BLaER1 (cell line): ENCODE measurements around the gene GNG8.
"Not testable (repeated sequence)": the region's sequence is repeated elsewhere in the genome, so short reads cannot be mapped to it uniquely, and the experiment has no call there.

Experiments used
- H3K27ac ChIP-seq: shearing (Covaris generic); formaldehyde crosslinking; 2 replicates; pipeline ENCODE4 v1.8.1; 2022
- H3K27me3 ChIP-seq: shearing (Covaris generic); formaldehyde crosslinking; 2 replicates; pipeline ENCODE4 v1.8.1; 2022
- H3K36me3 ChIP-seq: shearing (Covaris generic); formaldehyde crosslinking; 2 replicates; pipeline ENCODE4 v1.8.1; 2022
- H3K4me1 ChIP-seq: shearing (Covaris generic); formaldehyde crosslinking; 2 replicates; pipeline ENCODE4 v1.8.1; 2022
- H3K4me2 ChIP-seq: shearing (Covaris generic); formaldehyde crosslinking; 2 replicates; pipeline ENCODE4 v1.8.1; 2022
- H3K4me3 ChIP-seq: shearing (Covaris generic); formaldehyde crosslinking; 2 replicates; pipeline ENCODE4 v1.8.1; 2022
- H3K9ac ChIP-seq: shearing (Covaris generic); formaldehyde crosslinking; 2 replicates; pipeline ENCODE4 v1.8.1; 2022
- H3K9me3 ChIP-seq: shearing (Covaris generic); formaldehyde crosslinking; 2 replicates; pipeline ENCODE4 v1.8.1; 2022
- H4K20me1 ChIP-seq: shearing (Covaris generic); formaldehyde crosslinking; 2 replicates; pipeline ENCODE4 v1.8.1; 2022
- Cebpa-rat ChIP-seq: shearing (Covaris generic); IDR thresholded peaks from 2 replicates; pipeline ENCODE4 v1.8.1; 2022

GNG8 gene

DNA sequence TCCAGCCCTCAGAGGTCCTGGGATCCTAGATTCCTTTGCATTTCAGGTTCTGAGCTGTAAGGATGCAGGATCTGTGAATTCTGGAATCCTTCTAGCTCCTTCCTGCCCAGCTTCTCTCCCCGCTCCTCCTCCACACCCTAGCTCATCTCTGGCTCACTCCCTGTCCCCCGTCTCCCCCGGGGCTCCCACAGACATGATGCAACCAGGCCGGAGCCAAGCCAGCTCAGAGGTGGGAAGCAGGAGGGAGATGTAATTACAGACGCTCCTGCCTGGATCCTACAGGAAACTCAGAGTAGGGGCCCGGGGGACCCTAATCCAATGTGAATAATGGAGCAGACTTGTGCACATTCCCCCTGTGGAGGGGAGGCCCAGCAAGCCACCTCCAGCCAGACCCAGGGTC lies 4.5 kb downstream of the GNG8 start:
- no peak overlapping the region for H3K4me2 ChIP-seq
- H3K9me3 ChIP-seq: no peaks in the 10 kb centered on the region
- no peak for TF ChIP-seq Cebpa-rat
- H3K27me3 ChIP-seq: peaks cover 26% of the 10 kb centered on the region
- H3K36me3 ChIP-seq: no peaks in the 10 kb centered on the region
- no peak overlapping the region for H3K9ac ChIP-seq
- H3K4me3 ChIP-seq: no peak overlapping the region
- no peaks in the 10 kb centered on the region for H4K20me1 ChIP-seq
- no peak overlapping the region for H3K27ac ChIP-seq
- H3K4me1 ChIP-seq: peaks cover 69% of the 10 kb centered on the region

DNA sequence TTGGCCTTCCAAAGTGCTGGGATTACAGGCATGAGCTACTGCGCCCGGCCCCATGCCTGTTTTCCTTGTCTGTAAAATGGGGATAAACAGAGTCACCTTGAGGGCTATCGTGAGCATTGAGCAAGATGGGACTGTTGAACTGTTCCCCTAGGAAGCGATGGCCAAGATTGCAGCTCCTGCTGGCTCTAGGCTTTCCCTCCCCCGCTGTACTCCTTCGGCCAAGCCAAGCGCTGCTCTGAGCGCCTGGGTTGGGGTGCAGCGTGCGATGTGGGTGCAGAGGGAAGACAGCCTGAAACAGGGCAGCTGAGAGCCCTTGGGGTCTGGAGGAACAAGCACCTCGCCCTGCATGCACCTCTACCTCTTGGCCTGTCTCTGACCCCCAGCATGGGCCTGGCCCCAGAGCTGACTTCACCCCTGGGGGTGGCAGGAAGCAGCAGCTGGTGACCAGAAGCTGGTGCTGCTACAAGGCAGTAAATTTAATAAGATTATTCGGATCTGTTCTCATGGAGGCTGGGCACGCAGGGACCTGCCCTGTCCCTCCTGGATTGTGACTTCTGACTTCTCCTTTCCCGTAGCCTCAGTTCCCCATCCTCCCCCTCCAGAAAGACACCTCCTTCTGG lies 5.3 kb downstream of the GNG8 start:
- 0 out of 2 replicates have a peak overlapping the region, but pooled peaks have one; percentile 9 for H3K4me2 ChIP-seq
- no peak overlapping the region for H3K27ac ChIP-seq
- H3K4me1 ChIP-seq: peaks cover 69% of the 10 kb centered on the region

DNA sequence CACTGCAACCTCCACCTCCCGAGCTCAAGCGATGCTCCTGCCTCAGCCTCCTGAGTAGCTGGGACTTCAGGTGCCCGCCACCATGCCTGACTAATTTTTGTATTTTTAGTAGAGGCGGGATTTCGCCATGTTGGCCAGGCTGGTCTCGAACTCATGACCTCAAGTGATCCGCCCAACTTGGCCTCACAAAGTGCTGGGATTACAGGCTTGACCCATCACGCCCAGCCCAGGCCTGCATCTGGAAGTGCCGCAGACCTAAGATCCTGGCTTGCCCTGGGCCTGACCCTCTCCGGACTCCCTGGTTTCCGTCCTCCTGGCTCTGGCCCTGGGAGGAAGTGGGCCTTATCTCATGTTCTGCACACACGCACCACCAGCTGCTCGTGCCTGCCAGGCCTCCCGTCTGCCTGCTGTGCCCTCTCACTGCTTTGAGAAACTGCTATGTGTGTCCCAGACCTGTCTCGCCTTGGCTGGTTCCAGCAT lies 6.4 kb downstream of the GNG8 start:
- Histone ChIP-seq H3K9me3 (no peaks in the 10 kb centered on the region), H3K27me3 (peaks cover 11% of the 10 kb centered on the region), H3K36me3 (no peaks in the 10 kb centered on the region), H3K4me1 (peaks cover 74% of the 10 kb centered on the region), H4K20me1 (no peaks in the 10 kb centered on the region), H3K4me2 (peak overlapping the region; percentile 9; the same call in 1 of the 2 replicates), H3K9ac (no peak overlapping the region), H3K4me3 (no peak overlapping the region), H3K27ac (0 out of 2 replicates have a peak overlapping the region, but pooled peaks have one; percentile 8)
- TF ChIP-seq Cebpa-rat: no peak

More for the DNA sequence above, 5.3 kb downstream of the GNG8 start:
- Histone ChIP-seq H3K36me3 (no peaks in the 10 kb centered on the region), H3K27me3 (peaks cover 19% of the 10 kb centered on the region), H3K9me3 (no peaks in the 10 kb centered on the region), H4K20me1 (no peaks in the 10 kb centered on the region), H3K4me3 (no peak overlapping the region), H3K9ac (no peak overlapping the region)
- no peak for TF ChIP-seq Cebpa-rat

DNA sequence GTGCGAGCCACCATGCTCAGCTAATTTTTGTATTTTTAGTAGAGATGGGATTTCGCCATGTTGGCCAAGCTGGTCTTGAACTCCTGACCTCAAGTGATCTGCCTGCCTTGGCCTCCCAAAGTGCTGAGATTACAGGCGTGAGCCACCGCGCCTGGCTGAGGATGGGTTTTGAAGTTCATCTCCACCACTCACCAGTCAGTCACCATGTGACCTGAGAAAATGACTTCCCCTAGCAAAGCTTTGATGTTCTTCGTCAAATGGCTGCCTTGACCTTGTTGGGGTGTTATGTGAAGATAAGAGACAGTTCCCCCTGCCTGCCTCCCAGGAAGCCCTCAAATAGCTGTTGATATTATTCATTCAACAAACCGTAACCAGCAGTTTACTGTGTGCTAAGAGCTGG lies 7.0 kb downstream of the GNG8 start:
- Histone ChIP-seq H3K4me2 (peak overlapping the region; percentile 9; the same call in 1 of the 2 replicates), H3K4me1 (peaks cover 77% of the 10 kb centered on the region)
- H3K9me3 ChIP-seq, H3K9ac ChIP-seq, H3K27me3 ChIP-seq, H3K27ac ChIP-seq, H4K20me1 ChIP-seq, H3K36me3 ChIP-seq, H3K4me3 ChIP-seq: not testable (repeated sequence)

DNA sequence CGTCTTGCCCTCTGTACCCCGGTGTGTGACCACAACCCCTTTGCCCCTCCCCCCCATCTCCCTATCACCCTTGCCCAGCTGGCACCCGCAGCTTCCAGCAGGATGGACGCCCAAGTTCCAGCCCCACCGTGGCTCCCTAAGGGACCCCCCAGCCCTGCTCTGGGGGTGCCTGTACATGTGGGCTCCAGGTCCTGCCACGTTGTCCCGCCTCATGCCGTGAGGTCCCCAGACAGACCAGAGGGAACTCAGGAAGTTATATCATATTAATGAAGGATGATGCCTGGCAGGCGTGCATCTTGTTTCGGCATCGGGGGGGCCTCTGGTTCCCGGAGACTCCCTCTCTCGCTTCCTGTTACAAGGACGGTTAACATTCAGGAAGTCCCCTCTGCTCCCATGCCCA lies 9.6 kb downstream of the GNG8 start:
- H3K4me3 ChIP-seq: 0 out of 2 replicates have a peak overlapping the region, but pooled peaks have one; percentile 15
- no peaks in the 10 kb centered on the region for H3K9me3 ChIP-seq
- no peaks in the 10 kb centered on the region for H4K20me1 ChIP-seq
- H3K9ac ChIP-seq: peak overlapping the region; percentile 61; the same call in 1 of the 2 replicates
- H3K27ac ChIP-seq: peak overlapping the region; percentile 77
- H3K27me3 ChIP-seq: no peaks in the 10 kb centered on the region
- peaks cover 83% of the 10 kb centered on the region for H3K4me1 ChIP-seq
- H3K4me2 ChIP-seq: peak overlapping the region; percentile 80
- TF ChIP-seq Cebpa-rat: no peak
- H3K36me3 ChIP-seq: no peaks in the 10 kb centered on the region

DNA sequence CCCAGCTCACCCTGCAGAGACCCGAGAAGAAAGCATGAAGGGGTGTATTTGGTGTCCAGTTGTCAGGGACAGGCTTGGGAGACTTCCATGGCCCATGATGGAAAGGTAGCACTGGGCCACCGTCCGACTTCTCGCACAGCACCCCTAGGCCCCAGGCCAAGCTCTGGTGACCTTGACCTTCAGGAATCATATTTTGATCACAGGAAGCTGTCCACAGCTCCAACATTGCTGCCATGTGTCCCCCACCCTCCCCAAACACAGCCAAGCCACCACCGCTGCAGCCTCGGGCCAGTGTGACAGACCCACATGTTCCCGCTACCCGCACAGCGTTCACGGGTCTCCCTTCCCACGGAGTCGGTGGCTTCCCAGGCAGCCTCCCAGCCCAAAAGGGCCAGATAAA lies 10.3 kb downstream of the GNG8 start:
- Histone ChIP-seq H3K4me3 (no peak overlapping the region), H4K20me1 (no peaks in the 10 kb centered on the region), H3K36me3 (no peaks in the 10 kb centered on the region), H3K9ac (no peak overlapping the region; the same call in 1 of the 2 replicates), H3K27me3 (no peaks in the 10 kb centered on the region), H3K27ac (peak overlapping the region; percentile 77), H3K9me3 (no peaks in the 10 kb centered on the region), H3K4me2 (peak overlapping the region; percentile 80), H3K4me1 (peaks cover 83% of the 10 kb centered on the region)
- no peak for TF ChIP-seq Cebpa-rat

DNA sequence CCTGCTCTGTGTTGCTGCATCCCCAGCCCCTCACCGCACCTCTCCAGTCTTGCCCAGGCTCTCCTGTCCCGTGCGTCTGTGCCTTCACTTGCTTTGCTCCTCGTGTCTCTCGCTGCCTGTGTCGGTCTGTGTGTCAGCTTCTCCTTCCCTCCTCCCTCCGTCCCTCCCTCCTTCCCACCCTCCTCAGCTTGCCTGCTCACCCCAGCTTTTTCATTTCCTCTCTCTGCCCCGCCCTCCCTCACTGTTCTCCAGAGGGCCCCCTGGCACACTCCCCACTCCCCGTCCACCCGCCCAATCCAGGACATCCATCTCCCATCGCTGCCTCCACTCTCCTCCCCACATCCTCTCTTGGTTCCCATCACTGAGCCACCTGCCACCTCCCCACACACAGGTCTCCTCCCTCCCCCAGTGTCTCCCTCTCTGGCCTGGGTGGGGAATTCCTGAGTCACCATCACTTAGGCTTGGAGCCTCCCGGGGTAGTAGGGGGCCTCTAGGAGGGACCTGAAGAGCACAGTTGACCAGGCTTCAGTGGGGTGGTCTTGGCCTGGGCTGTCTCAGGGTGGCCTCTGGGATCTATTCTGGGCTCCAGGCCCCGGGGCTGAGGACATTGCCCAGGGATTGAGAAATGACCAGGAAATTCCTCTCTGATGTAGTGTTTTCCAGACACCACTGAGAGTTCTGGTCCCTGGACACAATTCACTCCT lies 10.9 kb downstream of the GNG8 start, which contains the start of gene PTGIR:
TSS of gene PTGIR (minus strand) at position 132 of the 704 bp plus-strand sequence. CDS start 864 bp downstream, outside the sequence.
- H3K27ac ChIP-seq: peak within 1 kb of the TSS; percentile 77
- H3K36me3 ChIP-seq: no peaks in the 10 kb centered on the region
- no peaks in the 10 kb centered on the region for H3K9me3 ChIP-seq
- H4K20me1 ChIP-seq: no peaks in the 10 kb centered on the region
- peak within 1 kb of the TSS; percentile 48; the same call in 1 of the 2 replicates for H3K9ac ChIP-seq
- H3K27me3 ChIP-seq: no peaks in the 10 kb centered on the region
- H3K4me2 ChIP-seq: peak within 1 kb of the TSS; percentile 80
- 0 out of 2 replicates have a peak within 1 kb of the TSS, but pooled peaks have one; percentile 11 for H3K4me3 ChIP-seq
- no peak for TF ChIP-seq Cebpa-rat
- H3K4me1 ChIP-seq: peaks cover 87% of the 10 kb centered on the region

DNA sequence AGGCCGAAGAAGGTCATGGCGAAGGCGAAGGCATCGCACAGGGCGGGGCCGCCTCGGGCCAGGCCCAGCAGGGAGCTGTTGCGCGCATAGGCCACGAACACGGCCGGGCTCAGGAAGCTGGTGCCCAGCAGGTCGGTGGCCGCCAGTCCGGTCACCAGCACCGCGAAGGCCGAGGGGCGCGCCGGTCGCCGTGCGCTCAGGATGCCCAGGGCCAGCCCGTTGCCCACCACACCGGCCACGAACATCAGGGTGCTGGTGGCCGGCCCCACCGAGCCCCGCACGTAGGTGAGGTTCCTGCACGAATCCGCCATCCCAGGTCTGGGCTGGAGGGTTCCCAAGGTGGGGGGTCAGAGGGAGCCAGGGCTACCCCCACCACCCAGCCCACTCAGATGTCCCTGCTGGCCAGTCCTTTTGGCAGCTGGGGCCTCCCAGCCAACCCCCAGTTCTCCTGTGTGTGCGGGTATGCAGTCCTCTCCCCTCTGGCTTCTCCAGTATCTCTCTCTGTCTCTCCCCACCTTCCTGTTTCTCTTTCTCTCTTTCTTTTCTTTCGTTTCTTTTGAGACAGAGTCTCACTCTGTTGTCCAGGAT lies 12.0 kb downstream of the GNG8 start:
- Histone ChIP-seq H3K4me1 (peaks cover 87% of the 10 kb centered on the region), H3K4me3 (0 out of 2 replicates have a peak overlapping the region, but pooled peaks have one; percentile 11), H3K4me2 (peak overlapping the region; percentile 80), H3K27ac (peak overlapping the region; percentile 62), H3K9ac (peak overlapping the region; percentile 43; the same call in 1 of the 2 replicates), H3K36me3 (no peaks in the 10 kb centered on the region), H3K9me3 (no peaks in the 10 kb centered on the region), H3K27me3 (no peaks in the 10 kb centered on the region), H4K20me1 (no peaks in the 10 kb centered on the region)
- TF ChIP-seq Cebpa-rat: no peak

DNA sequence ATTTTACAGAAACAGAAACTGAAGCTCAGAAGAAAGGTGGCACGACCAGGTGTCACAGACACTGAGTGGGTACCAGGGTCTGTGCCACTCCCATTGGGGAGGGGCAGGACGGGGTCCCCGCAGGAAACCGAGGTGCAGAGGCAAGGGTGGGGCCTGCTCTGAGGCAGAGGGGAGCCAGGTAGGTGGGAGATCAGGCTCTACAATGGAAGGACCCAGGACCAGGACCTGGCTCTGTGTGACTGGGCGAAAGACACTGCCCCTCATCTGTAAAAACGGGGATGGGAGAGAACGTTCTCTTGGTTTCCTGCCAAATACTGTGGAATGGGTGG lies 13.9 kb downstream of the GNG8 start:
- Histone ChIP-seq H3K9me3 (no peaks in the 10 kb centered on the region), H3K27me3 (no peaks in the 10 kb centered on the region), H3K36me3 (no peaks in the 10 kb centered on the region), H3K9ac (no peak overlapping the region), H3K4me2 (peak overlapping the region; percentile 81; the same call in 1 of the 2 replicates), H3K4me3 (no peak overlapping the region), H4K20me1 (no peaks in the 10 kb centered on the region), H3K27ac (no peak overlapping the region), H3K4me1 (peaks cover 93% of the 10 kb centered on the region)
- TF ChIP-seq Cebpa-rat: no peak
